Upper lobe of left lung (tissue), 6 donors: ENCODE results near the gene BET1L. TPM values are rescaled to one million over a fixed set of nuclear protein-coding genes. Genes with fewer than 3 reads are reported as not detected.
"Not testable (repeated sequence)": the region's sequence is repeated elsewhere in the genome, so short reads cannot be mapped to it uniquely, and the experiment has no call there.

Source experiments
- ATAC-seq, 2 donors: fragments of 200-7000 bp; cut with Tn5 transposase; one replicate each; pipeline ENCODE4 v1.9.1; 2022; ENCODE audit warnings: mild to moderate bottlenecking in 2 of 2, moderate library complexity in 2 of 2; ENCODE audit not compliant: low FRiP score in 2 of 2
- DNase-seq, 2 donors: peaks; one replicate each; pipeline ENCODE4 v3.0.0-alpha.2; 2019 to 2020
- H3K27ac ChIP-seq, 4 donors: fragments of 200-600 bp; sonication (generic); one replicate each; pipeline ENCODE4 v1.5.1; 2016 to 2019
- H3K27me3 ChIP-seq, 4 donors: fragments of 200-600 bp; sonication (generic); one replicate each; pipeline ENCODE4 v1.5.1; 2017 to 2019
- H3K36me3 ChIP-seq, 4 donors: fragments of 200-600 bp; sonication (generic); one replicate each; pipeline ENCODE4 v1.5.1; 2016 to 2019
- H3K4me1 ChIP-seq, 4 donors: fragments of 200-600 bp; sonication (generic); one replicate each; pipeline ENCODE4 v1.5.1; 2018 to 2019
- H3K4me3 ChIP-seq, 4 donors: fragments of 200-600 bp; sonication (generic); one replicate each; pipeline ENCODE4 v1.5.1; 2017 to 2019; ENCODE audit warnings: mild to moderate bottlenecking in 2 of 4, moderate library complexity in 1 of 4
- H3K9me3 ChIP-seq, 4 donors: fragments of 200-600 bp; sonication (generic); one replicate each; pipeline ENCODE4 v1.5.1; 2018 to 2019
- CTCF ChIP-seq, 6 experiments: fragments of 450-650 bp in 4 of 6; fragments of 200-600 bp in 2 of 6; sonication (generic) in 2 of 6; IDR thresholded peaks; one replicate each; pipeline ENCODE4 v1.5.1; 2016 to 2019; ENCODE audit warnings: antibody characterized with exemption in 6 of 6
- EP300 ChIP-seq, 4 donors: sonication (generic); formaldehyde crosslinking; IDR thresholded peaks; one replicate each; pipeline ENCODE4 v1.5.1; 2017; ENCODE audit warnings: antibody characterized with exemption in 4 of 4, control low read depth in 2 of 4
- POLR2A ChIP-seq, 4 donors: fragments of 450-650 bp; IDR thresholded peaks; one replicate each; pipeline ENCODE4 v1.5.1; 2016 to 2017; ENCODE audit warnings: antibody characterized with exemption in 4 of 4, mild to moderate bottlenecking in 2 of 4
- POLR2AphosphoS5 ChIP-seq, 2 donors: sonication (generic); formaldehyde crosslinking; IDR thresholded peaks; one replicate each; pipeline ENCODE4 v1.5.1; 2017; ENCODE audit warnings: antibody characterized with exemption in 2 of 2
- WGBS, 2 donors: methylation state at CpG; one replicate each; pipeline ENCODE4 v1.1.5; 2017 to 2018; 5-methylcytosine and 5-hydroxymethylcytosine counted together
- total RNA-seq, 6 donors: library from RNA; depleted of rRNA in 4 of 6; stranded (reverse); fragments of >200 nt in 4 of 6; gene quantifications; one replicate each; pipeline versions ENCODE4 v1.1.0 to v1.2.1, GENCODE V29; 2016 to 2021
- donor health status: DM: no; HTN: no; CAD: no; lungs with moderate emphysema.
- donor health status: DM: no; HTN: yes; CAD: no; lungs with severe emphysema.

The BET1L gene
- total RNA-seq, 6 donors from 2014 or later: 24.3 to 70.1 (median 39.0) TPM

- ATAC-seq: no peak
- DNase-seq: no peak
Measured at GRCh38 chr11:197741-198235, 9.4 kb downstream of the BET1L start.

GRCh38 chr11:196786-197731, 10.1 kb downstream of the BET1L start:
- TF ChIP-seq POLR2AphosphoS5 (IDR thresholded peaks at IDR 0.05): no peak
- no peak for TF ChIP-seq POLR2A (IDR thresholded peaks at IDR 0.05)
- TF ChIP-seq CTCF (IDR thresholded peaks at IDR 0.05): no peak
- no peak for TF ChIP-seq EP300 (IDR thresholded peaks at IDR 0.05)
- no peak overlapping the region for H3K27ac ChIP-seq
- peaks cover 0 to 6% (median 0%) of the 10 kb centered on the region in 4 donors for H3K4me1 ChIP-seq
- 73 to 93% methylated on average over 3 to 21 of the region's 23 CpGs for WGBS, 2 donors
- no peak overlapping the region for H3K4me3 ChIP-seq
- no peaks in the 10 kb centered on the region for H3K9me3 ChIP-seq
- peaks cover 0 to 19% (median 5%) of the 10 kb centered on the region in 4 donors for H3K36me3 ChIP-seq
- ATAC-seq (no peak), DNase-seq (peak in 1 of 2 donors; percentile 72)
- H3K27me3 ChIP-seq: no peaks in the 10 kb centered on the region

More at GRCh38 chr11:197741-198235, 9.4 kb downstream of the BET1L start:
- 78 to 88% methylated on average over 7 to 9 of the region's 9 CpGs for WGBS, 2 donors
- TF ChIP-seq EP300 (IDR thresholded peaks at IDR 0.05): no peak
- no peak for TF ChIP-seq POLR2AphosphoS5 (IDR thresholded peaks at IDR 0.05)
- no peak for TF ChIP-seq POLR2A (IDR thresholded peaks at IDR 0.05)
- TF ChIP-seq CTCF (IDR thresholded peaks at IDR 0.05): no peak
- Histone ChIP-seq H3K27ac (no peak overlapping the region), H3K9me3 (no peaks in the 10 kb centered on the region), H3K36me3 (peaks cover 0 to 22% (median 6%) of the 10 kb centered on the region in 4 donors), H3K27me3 (no peaks in the 10 kb centered on the region), H3K4me3 (no peak overlapping the region), H3K4me1 (peaks cover 0 to 6% (median 4%) of the 10 kb centered on the region in 4 donors)

GRCh38 chr11:193481-193880, 13.7 kb downstream of the BET1L start:
- not testable (repeated sequence) for H3K27ac ChIP-seq, H3K36me3 ChIP-seq, H3K9me3 ChIP-seq, H3K27me3 ChIP-seq, H3K4me3 ChIP-seq, DNase-seq, H3K4me1 ChIP-seq
- 72 to 78% methylated on average over 5 of the region's 5 CpGs for WGBS, 2 donors
- ATAC-seq: peak in 1 of 2 donors; percentile 56

DNA sequence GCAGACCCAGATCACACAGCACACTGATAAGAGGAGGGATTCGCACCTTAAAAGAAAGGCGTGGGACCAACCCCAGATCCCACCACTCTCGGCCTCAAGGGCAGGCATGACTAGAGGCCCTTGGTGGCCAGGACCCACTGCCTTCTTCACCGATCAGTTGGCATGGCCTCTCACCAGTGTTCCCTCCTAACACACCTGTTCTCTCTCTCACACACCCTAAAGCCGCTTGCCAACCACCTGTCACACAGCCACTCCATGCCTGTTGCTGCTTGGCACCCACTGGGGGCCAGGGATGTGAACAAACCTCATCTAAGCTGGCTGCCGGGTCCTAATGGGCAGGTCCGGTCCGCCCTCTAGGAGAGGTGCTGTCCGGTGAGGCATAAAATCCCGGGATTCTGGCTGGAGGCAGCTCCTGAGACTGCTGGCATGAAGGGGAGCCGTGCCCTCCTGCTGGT, 14.5 kb downstream of the BET1L start, which contains the start of gene SCGB1C1:
TSS of gene SCGB1C1 (plus strand) at position 405 of the 455 bp plus-strand sequence. CDS start at position 427, 22 bp downstream.
- H3K36me3 ChIP-seq, H3K27ac ChIP-seq, H3K4me3 ChIP-seq, H3K9me3 ChIP-seq, DNase-seq, H3K27me3 ChIP-seq, H3K4me1 ChIP-seq, ATAC-seq: not testable (repeated sequence)
- WGBS, 2 donors: 80% methylated on average over 3 of the region's 11 CpGs; no CpG with 5 or more reads in 1 of the 2 donors

- H3K4me3 ChIP-seq, H3K27ac ChIP-seq, H3K4me1 ChIP-seq, H3K27me3 ChIP-seq, H3K36me3 ChIP-seq, H3K9me3 ChIP-seq: not testable (repeated sequence)
- ATAC-seq (peak; percentile 49 to 75), DNase-seq (peak in 1 of 2 donors; percentile 61)
- peak; percentile 16 to 46 (median 27) for TF ChIP-seq CTCF (IDR thresholded peaks at IDR 0.05)
- 38 to 45% methylated on average over 2 of the region's 8 CpGs for whole genome bisulfite sequencing, 2 donors
Measured at GRCh38 chr11:191490-192478, 15.4 kb downstream of the BET1L start.

GRCh38 chr11:190546-190945, 16.7 kb downstream of the BET1L start:
- not testable (repeated sequence) for ATAC-seq, H3K27me3 ChIP-seq, H3K9me3 ChIP-seq, DNase-seq, H3K4me3 ChIP-seq, H3K4me1 ChIP-seq, H3K36me3 ChIP-seq, H3K27ac ChIP-seq
- 75 to 78% methylated on average over 5 of the region's 5 CpGs for WGBS, 2 donors
